Fibroblast of pulmonary artery (primary cell): ENCODE results near the gene STARD5.

Experiments
- DNase-seq: peaks from one replicate; pipeline ENCODE4 v3.0.0-alpha.2; 2010; ENCODE audit warnings: low read depth
- H3K4me3 ChIP-seq: replicated peaks from 2 replicates; pipeline ENCODE4 v1.5.1; 2011; ENCODE audit warnings: low read depth, mild to moderate bottlenecking, control low read depth, low read length, moderate library complexity
- CTCF ChIP-seq: IDR thresholded peaks from 2 replicates; pipeline ENCODE4 v1.5.1; 2011; ENCODE audit warnings: mild to moderate bottlenecking, control low read depth, low read length, inconsistent platforms; ENCODE audit errors: missing control alignments

The STARD5 gene

DNA sequence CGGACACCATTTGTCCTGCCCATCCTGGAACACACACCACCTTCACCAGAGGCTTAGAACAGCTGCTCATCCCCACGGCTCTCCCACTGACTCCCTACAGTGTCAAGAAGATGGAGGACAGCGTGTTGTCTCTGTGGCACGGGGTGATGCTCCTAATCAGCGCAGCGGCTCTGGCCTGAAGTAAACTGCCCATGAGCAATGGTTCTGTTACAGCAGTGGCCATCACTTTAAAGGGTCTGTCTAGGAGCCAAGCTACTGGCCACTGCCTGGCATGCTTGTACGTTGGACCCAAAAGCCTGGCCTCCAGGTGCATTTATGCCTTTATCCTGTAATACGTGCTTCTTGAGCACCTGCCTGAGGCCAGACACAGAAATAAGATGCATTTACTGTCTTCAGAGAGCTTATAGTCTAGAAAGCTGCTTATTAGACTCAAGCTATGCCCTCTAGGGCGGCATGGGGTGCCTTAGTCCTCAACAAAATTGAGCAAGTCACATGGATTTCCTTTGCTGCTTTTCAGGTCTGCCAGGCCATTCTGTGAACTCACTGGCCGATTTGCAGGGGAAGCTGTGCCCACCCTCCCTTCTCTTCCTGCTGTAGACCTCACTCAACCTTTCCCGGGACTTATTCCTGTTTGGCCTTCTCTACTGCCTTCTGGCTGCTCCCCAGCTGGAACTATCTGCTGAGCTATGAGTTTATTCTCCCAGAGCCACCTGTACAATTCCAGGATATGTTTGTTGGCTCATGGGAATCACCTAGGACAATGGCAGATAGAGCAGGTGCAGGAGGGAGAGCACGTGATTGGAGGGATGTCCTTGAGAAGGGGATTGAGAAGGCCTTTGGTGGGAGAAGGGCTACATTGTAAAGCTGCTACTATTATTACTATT, 51.9 kb downstream of the STARD5 start:
- DNase-seq = no peak
- H3K4me3 ChIP-seq = no peak overlapping the region
- TF ChIP-seq CTCF = no peak

DNA sequence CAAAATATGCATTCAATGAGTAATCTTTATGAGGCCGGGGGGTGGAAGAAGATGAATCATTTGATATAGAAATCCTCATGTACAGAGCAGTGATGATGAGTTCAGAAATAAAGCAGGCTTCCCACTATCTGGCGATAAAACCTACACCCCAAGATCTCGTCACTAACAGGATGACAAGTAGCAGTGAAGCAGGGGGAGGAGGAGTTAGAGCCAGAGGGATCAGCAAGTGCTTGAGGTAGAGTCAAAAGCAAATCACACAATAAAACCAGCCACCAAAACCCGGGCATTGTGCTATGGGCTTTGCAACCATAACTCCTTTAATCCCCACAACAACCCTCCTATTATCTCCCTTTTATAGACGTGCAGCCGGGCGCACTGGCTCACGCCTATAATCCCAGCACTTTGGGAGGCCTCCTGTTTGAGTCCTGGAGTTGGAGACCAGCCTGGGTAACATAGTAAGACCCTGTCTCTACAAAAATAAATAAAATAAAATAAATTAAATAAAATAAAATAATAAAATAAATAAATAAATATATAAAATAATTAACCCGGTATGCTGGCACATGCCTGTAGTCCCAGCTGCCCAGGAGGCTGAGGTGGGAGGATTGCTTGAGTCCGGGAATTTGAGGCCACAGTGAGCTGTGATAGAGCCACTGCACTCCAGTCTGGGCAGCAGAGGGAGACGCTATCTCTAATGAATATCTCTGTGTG, 53.0 kb downstream of the STARD5 start:
- no peak for TF ChIP-seq CTCF
- no peak for DNase-seq
- H3K4me3 ChIP-seq = no peak overlapping the region

DNA sequence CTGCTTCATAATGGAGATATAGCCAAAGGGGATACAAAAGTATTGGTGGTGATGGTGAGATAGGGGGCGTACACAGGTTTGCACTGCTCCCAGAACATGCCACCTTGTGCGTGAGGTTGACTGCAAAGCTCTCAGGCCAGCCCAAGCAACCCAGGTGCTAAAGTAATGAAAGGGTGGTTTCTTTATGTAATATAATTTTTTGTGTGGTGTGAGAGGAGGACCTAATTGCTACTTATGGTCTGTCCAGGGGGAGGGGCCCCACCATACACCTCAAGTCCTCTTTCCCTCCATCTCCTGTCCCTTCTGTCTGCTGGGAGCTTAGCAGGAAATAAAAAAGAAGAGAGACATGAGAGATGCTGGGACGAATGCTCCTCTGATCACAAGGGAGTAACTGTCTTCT, 53.8 kb downstream of the STARD5 start:
- no peak overlapping the region for H3K4me3 ChIP-seq
- TF ChIP-seq CTCF = no peak
- no peak for DNase-seq

DNA sequence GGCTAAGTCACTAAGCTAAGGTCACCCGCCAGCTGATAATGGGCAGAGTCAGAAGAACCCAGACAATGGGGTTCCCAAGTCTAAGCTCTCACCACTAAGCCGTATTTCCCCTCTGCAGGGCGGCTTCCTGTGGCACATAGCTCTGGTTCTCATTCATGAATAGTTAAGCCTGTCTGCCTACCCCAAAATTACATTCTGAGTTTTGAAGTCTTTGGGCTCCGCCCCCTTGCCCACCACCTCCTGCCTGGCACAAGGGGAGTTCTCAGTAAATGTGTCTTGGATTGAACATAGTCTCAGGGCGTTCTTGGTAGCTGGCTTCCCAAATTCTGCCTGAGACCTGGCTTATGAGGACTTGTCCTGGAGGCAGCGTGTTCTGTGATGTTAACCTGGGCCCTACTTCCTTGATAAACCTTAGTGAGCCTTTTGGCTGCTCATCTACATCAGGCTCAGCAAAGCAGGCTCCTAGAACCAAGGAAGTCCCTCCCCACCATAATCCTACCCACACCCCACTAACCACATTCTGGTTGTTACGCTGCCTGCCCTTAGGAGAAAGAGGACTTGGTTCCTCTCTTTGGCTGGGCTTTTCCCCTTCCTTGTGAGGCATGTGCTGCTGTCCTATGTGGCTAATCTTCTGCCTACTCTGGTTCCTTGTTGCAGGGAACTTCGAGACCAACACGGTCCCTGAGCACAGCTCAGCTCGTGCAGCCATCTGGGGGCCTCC, 54.9 kb downstream of the STARD5 start:
- no peak for DNase-seq
- TF ChIP-seq CTCF = no peak
- H3K4me3 ChIP-seq = no peak overlapping the region

- H3K4me3 ChIP-seq = no peak overlapping the region
- no peak for TF ChIP-seq CTCF
- no peak for DNase-seq
Observed at GRCh38 chr15:81268340-81268739, 55.6 kb downstream of the STARD5 start.

GRCh38 chr15:81265944-81266775, 57.8 kb downstream of the STARD5 start:
- TF ChIP-seq CTCF = peak; percentile 94
- H3K4me3 ChIP-seq = no peak overlapping the region
- peak; percentile 86 for DNase-seq
